ENCODE measurements around the gene RCAN3. TPM values are rescaled to one million over a fixed set of nuclear protein-coding genes. Genes with fewer than 3 reads are reported as not detected.

The RCAN3 gene
- total and polyA plus RNA-seq, 2 of the 4 experiments (the other 2 are of a cell fraction) = 4.0 to 5.9 TPM

GRCh38 chr1:24540906-24541710 is 38.5 kb downstream of the RCAN3 start (continued):
- peak; percentile 80 for TF ChIP-seq FOS (IDR thresholded peaks at IDR 0.05; ENCODE audit: low read depth, low read length)
- peak; percentile 25; the same call in 1 of the 2 replicates for TF ChIP-seq BHLHE40 (IDR thresholded peaks at IDR 0.05; ENCODE audit: low read depth, low read length)

GRCh38 chr1:24541711-24542346 is 39.2 kb downstream of the RCAN3 start:
- no peak overlapping the region for H2AFZ ChIP-seq (replicated peaks; ENCODE audit: low read length, poor library complexity)
- H3K27ac ChIP-seq (ENCODE audit: insufficient read depth, low read length) = no peak overlapping the region
- H3K27me3 ChIP-seq (ENCODE audit: control insufficient read depth, insufficient read depth, low read length) = no peaks in the 10 kb centered on the region
- no peak overlapping the region for H3K23ac ChIP-seq (ENCODE audit: low read depth, low read length)
- in situ Hi-C loops (cut with MboI; ENCODE audit: low sequenced_read_pairs) (no loop called here), dilution Hi-C loops (cut with HindIII; ENCODE audit: low sequenced_read_pairs, unreplicated experiment) (no loop called here), intact Hi-C loops (cut with micrococcal nuclease) (loop anchor here (5.0 kb wide), 1 partner anchor 95 kb away; no protein-coding TSS in a partner anchor)
- H2BK15ac ChIP-seq (ENCODE audit: low read depth, low read length) = no peak overlapping the region
- H3K36me3 ChIP-seq (ENCODE audit: control insufficient read depth, insufficient read depth, low read length) = no peaks in the 10 kb centered on the region
- WGBS, 2 experiments (ENCODE audit: extremely low coverage in 2 of 2, insufficient read length in 1 of 2) = 60% methylated on average over 2 of the region's 8 CpGs; no CpG with 5 or more reads in 1 of the 2 experiments
- H3K79me1 ChIP-seq (ENCODE audit: low read depth in 1 of 2, low read length in 2 of 2) = no peaks in the 10 kb centered on the region
- H4K5ac ChIP-seq (ENCODE audit: low read depth, low read length) = no peak overlapping the region
- no peak overlapping the region for H3K4me3 ChIP-seq (ENCODE audit: insufficient read depth, low read depth, low read length)
- no peak overlapping the region for H2BK5ac ChIP-seq (ENCODE audit: low read depth, low read length, poor library complexity, severe bottlenecking)
- DNase-seq (no peak), ATAC-seq (ENCODE audit: low read depth) (no peak)
- TF ChIP-seq CEBPB (IDR thresholded peaks at IDR 0.05; ENCODE audit: low read depth, low read length) (no peak), MAZ (IDR thresholded peaks at IDR 0.05; ENCODE audit: borderline replicate concordance, low read depth, low read length) (no peak), BHLHE40 (IDR thresholded peaks at IDR 0.05; ENCODE audit: low read depth, low read length) (no peak), CTCF (conservative IDR thresholded peaks at IDR 0.05; ENCODE audit: low read depth, low read length) (peak; percentile 43), RAD21 (IDR thresholded peaks at IDR 0.05; ENCODE audit: low read length) (peak; percentile 31; the same call in 1 of the 2 replicates), POLR2A (IDR thresholded peaks at IDR 0.05; ENCODE audit: low read depth, low read length) (no peak)
- TF ChIP-seq, protein P1, sequence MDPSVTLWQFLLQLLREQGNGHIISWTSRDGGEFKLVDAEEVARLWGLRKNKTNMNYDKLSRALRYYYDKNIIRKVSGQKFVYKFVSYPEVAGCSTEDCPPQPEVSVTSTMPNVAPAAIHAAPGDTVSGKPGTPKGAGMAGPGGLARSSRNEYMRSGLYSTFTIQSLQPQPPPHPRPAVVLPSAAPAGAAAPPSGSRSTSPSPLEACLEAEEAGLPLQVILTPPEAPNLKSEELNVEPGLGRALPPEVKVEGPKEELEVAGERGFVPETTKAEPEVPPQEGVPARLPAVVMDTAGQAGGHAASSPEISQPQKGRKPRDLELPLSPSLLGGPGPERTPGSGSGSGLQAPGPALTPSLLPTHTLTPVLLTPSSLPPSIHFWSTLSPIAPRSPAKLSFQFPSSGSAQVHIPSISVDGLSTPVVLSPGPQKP (IDR thresholded peaks at IDR 0.05; ENCODE audit: borderline replicate concordance, low read depth, low read length) = no peak
- peaks cover 5% of the 10 kb centered on the region for H3K9me1 ChIP-seq (ENCODE audit: insufficient read depth, low read length)
- H3K18ac ChIP-seq (ENCODE audit: low read depth, low read length) = no peak overlapping the region
- no peaks in the 10 kb centered on the region for H3K9me3 ChIP-seq (ENCODE audit: control insufficient read depth, insufficient read depth, low read length)
- CTCF ChIA-PET = interaction anchor here (0.6 to 2.2 kb wide), 5 partner anchors 15 to 95 kb away, joined by 3 to 7 read pairs (median 5); no protein-coding TSS in a partner anchor
- H2AK5ac ChIP-seq (ENCODE audit: low read depth, low read length) = peak overlapping the region; percentile 42; the same call in 1 of the 2 replicates
- no peak overlapping the region for H3K56ac ChIP-seq (ENCODE audit: extremely low read depth, insufficient read depth, low read length)
- BruUV-seq (replicated peaks) = no TSS peak
- peaks cover 3% of the 10 kb centered on the region; the same call in 1 of the 2 replicates for H3K4me1 ChIP-seq (ENCODE audit: control insufficient read depth, insufficient read depth, low read length)
- no peak overlapping the region for H3K4me2 ChIP-seq (ENCODE audit: low read depth, low read length)
- H3K14ac ChIP-seq (replicated peaks; ENCODE audit: low read depth, low read length) = no peak overlapping the region
- peak overlapping the region; percentile 5; the same call in 1 of the 2 replicates for H2BK20ac ChIP-seq (ENCODE audit: low read depth, low read length)
- H4K20me1 ChIP-seq (ENCODE audit: insufficient read depth, low read length) = no peaks in the 10 kb centered on the region
- no peak overlapping the region for H3K9ac ChIP-seq (ENCODE audit: low read depth, low read length)
- H4K8ac ChIP-seq (ENCODE audit: low read depth in 2 of 2, low read length in 2 of 2) = no peak overlapping the region
- H2AK9ac ChIP-seq (replicated peaks; ENCODE audit: low read depth, low read length, poor library complexity) = no peak overlapping the region
- POLR2A ChIA-PET (ENCODE audit: unreplicated experiment) = no interaction called here
- H4K91ac ChIP-seq (ENCODE audit: insufficient read depth, low read depth, low read length) = peak overlapping the region; percentile 12; the same call in 1 of the 2 replicates
- peak overlapping the region; percentile 36; the same call in 1 of the 2 replicates for H3K4ac ChIP-seq (ENCODE audit: low read depth, low read length)
- H2BK120ac ChIP-seq (ENCODE audit: low read depth, low read length) = 0 out of 2 replicates have a peak overlapping the region, but pooled peaks have one; percentile 9

Measured in IMR-90 (cell line).